HG03558 (cell line): ENCODE measurements around the gene CBLC.

Experiments used
- ATAC-seq: cut with Tn5 transposase; IDR thresholded peaks from one replicate; pipeline ENCODE4 v1.9.1; 2021; ENCODE audit warnings: moderate number of reproducible peaks; ENCODE audit not compliant: unreplicated experiment; ENCODE audit errors: extremely low read depth

The CBLC gene

DNA sequence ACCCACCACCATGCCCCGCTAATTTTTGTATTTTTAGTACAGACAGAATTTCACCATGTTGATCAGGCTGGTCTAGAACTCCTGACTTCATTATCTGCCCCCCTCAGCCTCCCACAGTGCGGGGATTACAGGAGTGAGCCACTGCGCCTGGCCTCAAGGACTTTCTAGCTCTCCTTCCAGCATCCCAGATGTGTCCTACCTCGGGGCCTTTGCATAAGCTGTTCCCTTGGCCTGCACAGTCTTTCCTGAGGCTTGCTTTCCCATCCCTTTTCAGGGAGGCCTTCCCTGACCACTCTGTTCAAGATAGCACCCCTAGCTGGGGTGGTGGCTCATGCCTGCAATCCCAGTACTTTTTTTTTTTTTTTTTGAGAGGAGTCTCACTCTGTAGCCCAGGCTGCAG lies 16.9 kb downstream of the CBLC start:
- ATAC-seq, result no peak

- no peak for ATAC-seq
Observed at GRCh38 chr19:44795398-44795987, 17.8 kb downstream of the CBLC start.

DNA sequence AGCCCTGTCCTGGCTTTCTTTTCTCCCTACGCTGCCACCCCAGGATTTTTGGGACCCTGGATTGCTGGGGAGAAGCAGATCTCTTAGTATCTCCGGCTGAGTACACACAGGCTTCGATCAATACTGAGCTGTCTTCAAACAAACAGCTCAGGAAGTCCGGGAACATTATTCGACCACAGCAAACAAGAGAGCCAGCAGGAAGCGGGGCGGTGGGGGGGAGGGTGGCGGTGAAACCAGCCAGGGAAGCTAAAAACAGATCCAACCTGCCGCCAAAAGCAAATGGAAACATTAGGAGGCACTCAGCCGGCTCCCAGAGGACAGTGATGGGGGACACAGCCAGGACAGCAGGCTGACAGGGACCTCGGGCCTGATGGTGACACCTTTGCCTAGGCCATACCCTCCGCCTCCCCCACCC lies 19.0 kb downstream of the CBLC start:
- no peak for ATAC-seq

GRCh38 chr19:44799627-44800346 lies 22.1 kb downstream of the CBLC start:
- no peak for ATAC-seq

DNA sequence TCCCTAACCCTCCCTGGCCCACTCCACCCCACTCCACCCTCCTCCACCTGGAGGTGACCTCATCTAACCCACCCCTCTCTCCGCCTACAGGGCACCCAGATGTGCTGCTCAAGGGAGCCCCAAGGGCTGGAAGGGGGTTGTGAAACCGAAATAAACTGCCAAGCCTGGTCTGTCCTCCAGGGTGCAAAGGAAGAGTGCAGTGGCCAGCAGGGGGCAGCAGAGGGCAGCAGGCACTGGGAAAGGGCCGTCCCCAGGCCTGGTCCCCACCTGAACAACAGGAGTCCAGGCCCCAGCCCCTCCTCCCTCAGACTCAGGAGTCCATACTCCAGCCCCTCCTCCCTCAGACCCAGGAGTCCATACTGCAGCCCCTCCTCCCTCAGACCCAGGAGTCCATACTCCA lies 22.8 kb downstream of the CBLC start:
- ATAC-seq, result no peak

DNA sequence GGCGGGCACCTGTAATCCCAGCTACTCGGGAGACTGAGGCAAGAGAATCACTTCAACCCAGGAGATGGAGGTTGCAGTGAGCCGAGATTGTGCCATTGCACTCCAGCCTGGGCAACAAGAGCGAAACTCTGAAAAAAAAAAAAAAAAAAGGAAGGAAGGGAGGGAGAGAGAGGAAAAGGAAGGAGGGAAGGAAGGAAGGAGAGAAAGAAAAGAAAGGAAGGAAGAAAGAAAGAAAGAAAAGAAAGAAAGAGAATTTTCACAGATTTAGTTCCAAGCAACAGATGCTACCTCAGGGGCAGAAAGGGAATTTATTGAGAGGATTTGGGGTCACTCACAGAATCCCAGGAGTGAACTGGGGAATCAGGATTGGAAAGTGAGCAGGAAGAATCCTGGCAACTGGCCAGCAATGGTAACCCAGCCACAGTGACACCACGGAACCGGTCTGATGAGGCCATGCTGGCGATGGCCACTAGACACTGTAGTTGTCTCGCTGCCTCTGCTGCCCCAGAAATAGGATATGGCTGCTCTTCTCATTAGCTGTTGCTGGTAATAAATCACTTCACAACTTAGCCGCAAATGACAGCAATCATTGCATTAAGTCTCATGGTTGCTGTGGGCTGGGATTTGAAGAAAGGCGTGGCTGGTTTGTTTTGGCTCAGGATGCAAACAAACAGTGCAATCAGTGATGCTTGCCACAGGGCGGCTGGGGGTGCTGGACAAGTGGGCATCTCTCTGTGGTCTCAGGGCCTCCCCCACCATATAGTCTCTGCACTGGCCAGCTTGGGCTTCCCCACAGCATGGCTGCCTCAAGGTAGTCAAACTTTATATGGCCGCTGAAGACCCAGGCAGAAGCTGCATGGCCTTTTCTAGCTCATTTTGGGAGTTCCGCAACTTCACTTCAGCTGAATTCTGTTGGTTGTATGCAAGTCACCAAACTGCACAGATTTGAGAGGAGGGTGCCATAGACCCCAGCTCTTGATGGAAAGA lies 26.0 kb downstream of the CBLC start:
- ATAC-seq, result no peak

DNA sequence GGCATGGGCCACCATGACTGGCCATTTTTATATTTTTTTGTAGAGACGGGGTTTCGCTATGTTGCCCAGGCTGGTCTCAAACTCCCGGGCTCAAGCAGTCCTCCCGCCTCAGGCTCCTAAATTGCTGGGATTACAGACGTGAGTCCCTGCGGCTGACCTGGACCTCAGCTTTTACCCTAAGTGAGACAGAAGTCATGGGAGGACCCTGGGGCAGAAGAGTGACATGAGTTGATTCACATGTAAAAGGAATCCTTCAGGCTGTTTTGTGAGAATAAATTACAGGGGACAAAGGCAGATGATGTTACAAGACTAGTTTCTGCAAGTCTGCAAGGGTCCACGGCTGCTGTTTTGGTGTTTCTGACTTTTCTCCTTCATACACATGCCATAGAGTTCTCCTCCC lies 28.6 kb downstream of the CBLC start:
- no peak for ATAC-seq

GRCh38 chr19:44807162-44807561 lies 29.5 kb downstream of the CBLC start:
- no peak for ATAC-seq

- ATAC-seq, result no peak
Observed at GRCh38 chr19:44807652-44808462, 30.2 kb downstream of the CBLC start.

DNA sequence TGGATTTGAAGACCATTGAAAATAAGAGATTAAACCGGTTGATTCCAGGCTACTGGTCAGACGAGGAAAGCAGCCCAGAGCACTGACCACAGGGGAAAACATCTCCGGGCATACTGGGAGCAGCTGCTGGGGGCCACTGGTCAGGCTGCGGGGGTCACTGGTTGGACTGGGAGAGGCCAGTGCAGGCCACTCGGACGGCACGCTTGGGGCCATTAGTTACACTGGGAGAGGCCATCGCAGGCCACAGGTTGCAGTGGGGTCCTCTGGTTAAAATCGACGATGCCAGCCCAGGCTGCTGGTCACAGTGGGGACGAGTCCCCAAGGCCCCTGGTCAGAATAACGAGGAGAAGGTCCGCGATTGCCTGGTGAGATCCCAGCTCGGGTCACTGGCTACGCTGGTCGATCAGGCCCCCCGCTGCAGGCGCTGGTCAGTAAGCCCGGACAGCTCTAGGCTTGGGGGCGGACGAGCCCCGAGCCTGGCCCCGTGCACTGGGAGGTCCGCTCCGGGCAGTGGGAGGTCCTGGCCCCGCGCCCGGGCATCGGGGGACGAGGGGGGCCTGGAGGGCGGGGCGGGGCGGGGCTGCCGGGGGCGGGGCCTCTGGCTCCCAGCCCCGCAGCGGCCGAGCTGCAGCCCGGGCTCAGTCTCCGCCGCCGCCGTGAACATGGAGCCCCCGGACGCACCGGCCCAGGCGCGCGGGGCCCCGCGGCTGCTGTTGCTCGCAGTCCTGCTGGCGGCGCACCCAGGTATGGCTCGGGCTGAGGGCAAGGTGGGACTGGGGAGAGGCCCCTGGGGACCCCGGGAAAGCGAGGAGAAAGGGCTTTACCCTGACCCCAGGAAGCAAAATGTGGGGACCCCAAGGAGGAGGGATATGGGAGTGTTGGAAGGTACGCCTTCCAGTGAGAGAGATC lies 31.0 kb downstream of the CBLC start, which contains the start of gene BCAM:
Gene BCAM, plus strand, starts transcription at position 641 of the 909 bp plus-strand sequence. Its CDS starts 22 bp downstream, at position 663.
- ATAC-seq, result no peak

GRCh38 chr19:44809577-44810233 lies 32.0 kb downstream of the CBLC start:
- no peak for ATAC-seq

DNA sequence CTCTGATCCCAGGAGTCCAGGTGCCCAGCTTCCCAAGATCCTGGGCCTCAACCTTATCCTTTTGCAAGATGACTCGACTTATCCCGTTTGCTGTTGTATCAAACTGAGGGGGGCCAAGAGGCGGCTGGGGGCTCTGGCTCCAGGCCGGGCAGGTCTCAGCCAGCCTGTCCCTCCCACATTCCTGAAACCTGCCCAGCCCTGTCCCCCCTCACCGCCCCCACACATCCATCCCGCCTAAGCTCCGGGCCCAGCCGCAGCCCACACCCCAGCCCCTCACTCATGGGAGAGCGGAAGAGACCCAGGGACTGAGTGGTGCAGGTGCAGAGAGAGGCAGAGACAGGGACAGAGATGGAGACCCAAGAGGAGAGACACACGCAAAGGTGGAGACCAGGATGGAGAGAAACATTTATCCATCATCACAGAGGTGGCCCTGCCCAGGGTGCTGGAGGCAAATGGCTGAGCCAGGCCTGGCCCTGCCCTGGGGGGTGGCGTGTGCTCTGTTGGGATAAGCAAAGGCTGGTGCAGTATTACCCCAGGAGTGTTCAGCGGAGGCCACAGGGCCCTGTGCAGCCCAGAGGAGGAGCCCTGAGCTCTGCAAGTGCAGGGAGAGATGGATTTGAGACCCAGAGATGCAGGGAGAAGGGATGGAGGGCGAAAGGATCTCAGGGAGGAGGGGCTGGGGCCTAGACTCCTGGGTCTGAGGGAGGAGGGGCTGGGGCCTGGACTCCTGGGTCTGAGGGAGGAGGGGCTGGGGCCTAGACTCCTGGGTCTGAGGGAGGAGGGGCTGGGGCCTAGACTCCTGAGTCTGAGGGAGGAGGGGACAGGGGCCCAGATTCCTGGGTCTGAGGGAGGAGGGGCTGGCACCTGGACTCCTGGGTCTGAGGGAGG lies 32.8 kb downstream of the CBLC start:
- no peak for ATAC-seq

DNA sequence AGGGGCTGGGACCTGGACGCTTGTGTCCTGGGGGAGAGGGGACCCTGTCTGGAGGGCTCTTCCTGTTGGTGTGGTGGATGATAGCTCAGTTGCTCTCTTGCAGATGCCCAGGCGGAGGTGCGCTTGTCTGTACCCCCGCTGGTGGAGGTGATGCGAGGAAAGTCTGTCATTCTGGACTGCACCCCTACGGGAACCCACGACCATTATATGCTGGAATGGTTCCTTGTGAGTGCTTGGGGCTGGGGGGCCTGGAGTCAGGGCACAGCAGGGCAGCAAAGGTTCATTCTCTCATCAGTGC lies 33.4 kb downstream of the CBLC start:
- no peak for ATAC-seq

- no peak for ATAC-seq
Observed at GRCh38 chr19:44812142-44812718, 34.5 kb downstream of the CBLC start.

DNA sequence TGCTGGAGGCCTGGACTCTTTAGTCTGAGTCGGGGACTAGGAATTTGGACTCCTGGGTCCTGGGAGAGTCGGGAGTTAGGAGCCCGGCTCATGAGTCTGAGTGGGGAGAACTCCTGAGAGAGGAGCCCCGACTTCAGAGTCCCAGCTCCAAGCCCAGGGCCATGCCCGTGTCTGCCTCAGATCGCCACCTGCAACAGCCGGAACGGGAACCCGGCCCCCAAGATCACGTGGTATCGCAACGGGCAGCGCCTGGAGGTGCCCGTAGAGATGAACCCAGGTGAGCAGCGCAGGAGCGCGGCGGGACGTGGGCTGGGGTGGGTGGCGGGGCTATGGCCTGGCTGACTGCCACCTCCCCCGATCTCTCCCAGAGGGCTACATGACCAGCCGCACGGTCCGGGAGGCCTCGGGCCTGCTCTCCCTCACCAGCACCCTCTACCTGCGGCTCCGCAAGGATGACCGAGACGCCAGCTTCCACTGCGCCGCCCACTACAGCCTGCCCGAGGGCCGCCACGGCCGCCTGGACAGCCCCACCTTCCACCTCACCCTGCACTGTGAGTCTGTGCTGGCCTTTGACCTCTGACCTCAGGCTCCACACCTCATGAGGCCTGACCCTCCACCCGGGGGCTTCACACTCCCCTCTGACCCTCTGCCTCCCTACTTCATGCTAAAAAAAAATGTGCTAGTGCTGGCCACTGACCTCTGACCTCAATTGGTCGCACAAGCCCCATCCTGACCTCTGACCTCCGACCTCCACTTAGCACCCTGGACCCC lies 35.6 kb downstream of the CBLC start:
- ATAC-seq, result no peak

- ATAC-seq, result no peak
Observed at GRCh38 chr19:44813841-44814470, 36.3 kb downstream of the CBLC start.
